ENCODE measurements around the gene CUL4B. TPM values are rescaled to one million over a fixed set of nuclear protein-coding genes. Genes with fewer than 3 reads are reported as not detected.
"Not testable (repeated sequence)": the region's sequence is repeated elsewhere in the genome, so short reads cannot be mapped to it uniquely, and the experiment has no call there.

The CUL4B gene
- total RNA-seq, 2 donors from 2014 or later, result 52.7 to 56.5 TPM

- DNase-seq (ENCODE audit: low spot score), result no peak
- intact Hi-C loops (cut with DNase I), result no loop called here
These were observed 24.7 kb downstream of the CUL4B start for GRCh38 chrX:120536061-120536460.

DNA sequence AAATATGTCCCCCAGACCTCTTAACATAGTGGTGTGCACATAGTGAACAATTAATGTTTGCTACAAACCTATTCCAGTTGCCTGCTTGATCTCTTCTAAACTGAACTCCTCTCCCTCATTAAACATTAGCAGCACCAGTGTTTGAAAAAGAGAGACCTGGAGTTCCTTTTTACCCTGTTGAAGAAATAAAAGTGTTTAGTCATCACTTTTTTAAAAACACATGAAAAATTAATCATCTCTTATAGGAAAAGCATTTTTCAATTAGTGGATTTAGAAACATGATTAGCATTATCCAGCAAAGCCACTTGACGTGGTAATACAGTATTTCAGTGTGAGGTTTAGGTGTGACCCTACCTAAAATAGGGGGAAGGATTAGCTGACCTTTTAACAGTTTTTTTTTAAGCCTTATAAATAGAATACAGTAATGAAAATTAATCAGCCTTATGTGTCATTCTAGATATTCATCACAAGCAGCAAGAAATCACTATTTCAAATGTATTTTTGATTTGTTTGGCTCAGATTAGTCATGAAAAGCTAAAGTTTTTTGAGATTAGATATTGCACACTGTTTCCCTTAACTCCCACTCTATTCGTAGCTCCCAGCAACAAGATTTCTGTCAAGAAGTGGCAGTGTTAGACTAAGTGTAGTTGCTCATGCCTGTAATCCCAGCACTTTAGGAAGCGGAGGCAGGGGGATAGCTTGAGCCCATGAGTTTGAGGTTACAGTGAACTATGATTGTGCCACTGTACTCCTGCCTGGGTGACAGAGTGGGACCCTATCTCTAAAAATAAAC, 26.2 kb downstream of the CUL4B start:
- intact Hi-C loops (cut with DNase I), result no loop called here

DNA sequence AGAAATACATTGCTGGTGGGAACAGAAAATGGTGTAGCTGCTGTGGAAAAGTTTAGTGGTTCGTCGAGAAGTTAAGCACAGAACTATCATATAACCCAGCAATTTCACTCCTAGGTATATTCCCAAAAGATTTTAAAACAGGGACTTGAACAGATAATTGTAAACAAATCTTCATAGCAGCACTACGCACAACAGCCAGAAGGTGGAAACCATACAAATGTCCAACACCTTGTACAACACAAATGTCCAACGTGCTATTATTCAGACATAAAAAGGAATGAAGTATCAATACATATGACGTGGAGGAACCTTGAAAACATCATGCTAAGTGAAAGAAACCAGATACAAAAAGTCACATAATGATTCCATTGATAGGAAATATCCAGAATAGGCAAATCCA, 37.9 kb downstream of the CUL4B start:
- DNase-seq (ENCODE audit: low spot score), result no peak
- intact Hi-C loops (cut with DNase I), result no loop called here

More for the DNA sequence above, 26.2 kb downstream of the CUL4B start:
- DNase-seq (ENCODE audit: low spot score), result no peak

DNA sequence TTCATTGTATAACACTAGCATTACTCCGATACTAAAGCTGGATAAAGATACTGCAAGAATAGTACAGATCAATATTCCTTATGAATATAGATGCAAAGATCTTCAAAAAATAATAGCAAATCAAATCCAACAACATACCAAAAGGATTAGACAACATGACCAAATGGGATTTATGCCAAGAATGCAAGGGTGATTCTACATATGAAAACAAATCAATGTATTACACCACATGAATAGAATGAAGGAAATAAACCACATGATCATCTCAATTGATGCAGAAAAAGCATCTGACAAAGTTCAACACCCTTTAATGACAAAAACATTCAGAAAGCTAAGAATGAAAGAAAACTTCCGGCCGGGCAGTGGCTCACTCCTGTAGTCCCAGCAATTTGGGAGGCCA, 42.8 kb downstream of the CUL4B start:
- intact Hi-C loops (cut with DNase I), result no loop called here
- DNase-seq (ENCODE audit: low spot score), result no peak

GRCh38 chrX:120514236-120514635, 46.5 kb downstream of the CUL4B start:
- intact Hi-C loops (cut with DNase I), result loop anchor here in 1 of 2 donors (2.0 kb wide), 1 partner anchor 47 kb away; no protein-coding TSS in a partner anchor
- no peak for DNase-seq (ENCODE audit: low spot score)

DNA sequence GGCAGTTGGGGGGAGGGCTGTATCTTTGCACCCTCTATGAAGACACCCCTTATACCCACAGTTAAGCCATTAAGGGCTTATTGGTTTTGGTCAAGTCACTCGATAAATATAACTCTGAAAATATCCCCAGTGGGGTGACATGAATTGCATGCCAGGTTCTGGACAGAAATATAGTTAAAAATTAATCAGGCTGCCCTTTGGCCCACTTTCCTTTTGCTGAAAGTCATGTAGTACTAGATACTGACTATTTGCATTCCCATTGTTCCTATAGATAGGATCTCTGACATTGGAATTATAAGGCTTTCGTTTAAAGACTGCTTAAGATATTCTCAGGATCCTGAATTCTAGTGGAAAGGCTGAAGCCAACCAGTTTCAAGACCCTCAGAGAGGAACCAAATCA, 48.1 kb downstream of the CUL4B start:
- intact Hi-C loops (cut with DNase I), result no loop called here
- no peak for DNase-seq (ENCODE audit: low spot score)

- intact Hi-C loops (cut with DNase I), result no loop called here
- no peak for DNase-seq (ENCODE audit: low spot score)
These were observed 48.5 kb downstream of the CUL4B start for GRCh38 chrX:120512222-120512621.

DNA sequence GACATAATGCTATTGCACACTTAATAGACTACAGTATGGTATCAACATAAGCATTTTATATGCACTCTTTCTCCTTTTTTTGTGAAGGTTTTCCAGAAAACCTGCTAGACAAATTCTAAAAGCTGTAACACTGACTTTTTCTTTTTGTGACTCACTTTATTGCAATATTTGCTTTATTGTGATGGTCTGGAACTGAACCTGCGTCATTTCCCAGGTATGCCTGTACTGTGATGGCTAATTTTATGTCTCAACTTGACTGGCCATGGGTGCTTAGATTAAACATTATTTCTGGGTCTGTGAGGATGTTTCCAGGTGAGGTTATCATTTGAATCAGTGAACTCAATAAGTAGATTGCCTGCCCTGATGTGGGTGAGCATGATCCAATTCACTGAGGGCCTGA, 56.2 kb downstream of the CUL4B start:
- intact Hi-C loops (cut with DNase I), result no loop called here
- DNase-seq (ENCODE audit: low spot score), result no peak

GRCh38 chrX:120499301-120500072, 61.3 kb downstream of the CUL4B start:
- intact Hi-C loops (cut with DNase I), result no loop called here
- no peak for DNase-seq (ENCODE audit: low spot score)

DNA sequence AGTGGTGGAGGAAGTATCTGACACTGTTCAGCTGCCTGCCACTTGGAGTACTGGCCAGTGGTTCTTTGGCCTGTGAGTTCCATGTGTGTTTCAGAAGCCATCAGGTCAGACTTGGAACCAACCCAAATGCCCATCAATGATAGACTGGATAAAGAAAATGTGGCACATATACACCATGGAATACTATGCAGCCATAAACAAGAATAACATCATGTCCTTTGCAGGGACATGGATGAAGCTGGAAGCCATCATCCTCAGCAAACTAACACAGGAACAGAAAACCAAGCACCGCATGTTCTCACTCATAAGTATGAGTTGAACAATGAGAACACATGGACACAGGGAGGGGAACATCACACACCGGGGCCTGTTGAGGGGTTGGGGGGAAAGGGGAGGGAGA, 70.6 kb downstream of the CUL4B start:
- DNase-seq (ENCODE audit: low spot score); intact Hi-C loops (cut with DNase I): not testable (repeated sequence)

DNA sequence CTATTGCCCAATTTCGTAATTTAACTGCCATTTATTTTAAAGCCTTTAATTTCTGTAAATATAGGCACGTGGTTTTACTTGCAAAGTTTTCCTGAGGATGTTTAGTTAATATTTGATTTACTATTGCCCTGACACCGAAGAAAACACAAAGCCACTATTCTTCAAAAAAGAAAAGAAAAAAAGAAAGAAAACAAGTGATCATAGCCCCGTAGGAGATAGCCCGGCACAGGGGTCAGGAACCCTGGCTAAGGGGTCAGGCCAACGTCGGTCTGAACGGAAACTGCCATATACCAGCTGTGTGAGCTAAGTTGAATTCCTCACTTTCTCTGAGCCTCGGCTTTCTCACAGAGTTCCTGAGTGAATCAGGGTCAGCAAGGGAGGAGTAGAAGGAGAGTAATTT, 74.0 kb downstream of the CUL4B start:
- no peak for DNase-seq (ENCODE audit: low spot score)
- intact Hi-C loops (cut with DNase I), result no loop called here

GRCh38 chrX:120485638-120486520, 74.9 kb downstream of the CUL4B start:
- DNase-seq (ENCODE audit: low spot score), result peak; percentile 89
- intact Hi-C loops (cut with DNase I), result no loop called here

DNA sequence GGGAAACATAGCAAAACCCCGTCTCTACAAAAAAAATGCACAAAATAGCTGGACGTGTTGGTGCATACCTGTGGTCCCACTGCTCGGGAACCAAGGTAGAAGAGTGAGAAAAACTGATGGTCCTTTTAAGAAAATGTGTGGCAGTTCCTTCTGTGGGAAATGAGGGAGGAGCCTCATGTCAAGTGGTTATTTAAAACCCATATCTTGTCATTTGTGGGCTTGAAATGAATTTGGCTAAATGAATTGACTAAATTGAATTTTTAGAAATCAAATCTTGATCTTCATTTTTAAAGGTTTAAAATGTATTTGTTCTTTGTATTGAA, 75.5 kb downstream of the CUL4B start:
- no peak for DNase-seq (ENCODE audit: low spot score)
- intact Hi-C loops (cut with DNase I), result no loop called here

DNA sequence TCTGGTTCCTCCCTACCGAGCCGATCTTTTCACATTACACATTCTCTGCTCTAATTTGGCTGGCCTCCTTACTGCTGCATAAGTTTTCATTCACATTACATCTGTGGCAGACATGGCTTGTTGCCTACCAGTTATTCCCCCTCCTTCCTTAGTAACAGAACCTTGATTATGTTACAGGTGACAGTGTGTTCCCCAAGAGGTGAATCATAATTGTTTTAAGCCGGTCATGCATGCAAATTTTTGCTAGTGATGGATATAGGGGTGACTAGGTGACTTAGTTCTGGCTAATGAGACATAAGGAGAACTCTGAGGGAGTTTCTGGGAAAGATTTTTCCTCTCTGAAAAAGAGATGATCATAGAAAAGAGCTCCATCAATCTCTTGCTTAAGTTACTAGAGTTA, 83.3 kb downstream of the CUL4B start:
- intact Hi-C loops (cut with DNase I), result no loop called here
- DNase-seq (ENCODE audit: low spot score), result no peak

DNA sequence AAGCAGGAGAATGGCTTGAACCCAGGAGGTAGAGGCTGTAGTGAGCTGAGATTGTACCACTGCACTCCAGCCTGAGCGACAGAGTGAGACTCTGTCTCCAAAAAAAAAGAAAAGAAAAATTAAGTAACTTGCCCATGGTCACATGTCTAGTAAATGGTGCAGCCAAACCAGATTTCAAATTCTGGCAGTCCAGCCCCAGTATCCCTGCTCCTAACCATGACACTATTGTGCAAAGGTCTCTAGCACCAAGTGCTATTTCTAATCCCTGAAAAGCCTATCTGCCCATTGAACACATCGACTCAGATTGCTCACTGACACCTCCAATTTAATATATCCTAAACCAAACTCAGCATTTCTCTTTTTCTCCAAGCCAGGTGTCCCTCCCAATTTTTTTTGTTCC, 84.0 kb downstream of the CUL4B start:
- DNase-seq (ENCODE audit: low spot score), result no peak
- intact Hi-C loops (cut with DNase I), result no loop called here

DNA sequence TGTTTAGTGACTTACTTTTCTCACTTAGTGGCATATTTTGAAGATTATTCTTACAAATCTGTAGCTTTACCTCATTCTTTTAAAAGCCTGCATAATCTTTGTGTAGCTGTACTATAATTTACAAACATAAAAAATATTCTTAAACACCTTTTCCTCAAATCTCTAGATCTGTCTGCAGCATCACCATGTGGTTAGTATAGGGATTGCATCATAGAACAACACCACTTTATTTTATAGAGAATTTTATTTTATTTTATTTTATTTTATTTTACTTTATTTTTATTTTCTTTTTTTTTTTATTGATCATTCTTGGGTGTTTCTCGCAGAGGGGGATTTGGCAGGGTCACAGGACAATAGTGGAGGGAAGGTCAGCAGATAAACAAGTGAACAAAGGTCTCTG, 85.3 kb downstream of the CUL4B start:
- intact Hi-C loops (cut with DNase I), result not testable (repeated sequence)

More for the DNA sequence above, 85.3 kb downstream of the CUL4B start:
- DNase-seq (ENCODE audit: low spot score), result not testable (repeated sequence)

Data from posterior vena cava (tissue), 2 donors.